ENCODE results near the gene ZNF12. TPM values are rescaled to one million over a fixed set of nuclear protein-coding genes. Genes with fewer than 3 reads are reported as not detected.

Gene ZNF12
- total and polyA plus RNA-seq, 3 experiments from 2014 or later: 18.8 to 34.5 (median 19.4) TPM

- Mint-ChIP-seq H3K36me3 (peaks cover 0 to 86% (median 4%) of the 10 kb centered on the region in 3 donors), H3K4me1 (peaks cover 21 to 35% (median 27%) of the 10 kb centered on the region in 3 donors), H3K9me3 (no peaks in the 10 kb centered on the region), H3K27ac (no peak overlapping the region), H3K4me3 (no peak overlapping the region), H3K27me3 (no peaks in the 10 kb centered on the region)
- DNase-seq: no peak
- H3K27ac ChIP-seq (ENCODE audit: low read depth, low read length): no peak overlapping the region
- ChIA-PET CTCF (no interaction called here), POLR2A (no interaction called here)
- peaks cover 19% of the 10 kb centered on the region for H3K4me1 ChIP-seq (ENCODE audit: insufficient read depth, low read length)
- no peak overlapping the region for H3K4me3 ChIP-seq (ENCODE audit: low read length)
- no peaks in the 10 kb centered on the region for H3K9me3 ChIP-seq (ENCODE audit: low read length)
- peaks cover 4% of the 10 kb centered on the region for H3K36me3 ChIP-seq (ENCODE audit: insufficient read depth, low read length)
- no peaks in the 10 kb centered on the region for H3K27me3 ChIP-seq (ENCODE audit: insufficient read depth, low read length, poor library complexity, severe bottlenecking)
Measured at GRCh38 chr7:6642861-6643640, 63.7 kb downstream of the ZNF12 start.

- H3K9me3 ChIP-seq (ENCODE audit: low read length): no peaks in the 10 kb centered on the region
- ChIA-PET POLR2A (no interaction called here), CTCF (no interaction called here)
- H3K27me3 ChIP-seq (ENCODE audit: insufficient read depth, low read length, poor library complexity, severe bottlenecking): no peaks in the 10 kb centered on the region
- H3K9me3 Mint-ChIP-seq: no peaks in the 10 kb centered on the region
- no peak for DNase-seq
- no peak overlapping the region for H3K4me3 ChIP-seq (ENCODE audit: low read length)
- H3K27ac Mint-ChIP-seq: no peak overlapping the region
- no peak overlapping the region for H3K27ac ChIP-seq (ENCODE audit: low read depth, low read length)
- no peak overlapping the region for H3K4me3 Mint-ChIP-seq
- peaks cover 0 to 82% (median 4%) of the 10 kb centered on the region in 3 donors for H3K36me3 Mint-ChIP-seq
- no peaks in the 10 kb centered on the region for H3K27me3 Mint-ChIP-seq
- peaks cover 25 to 38% (median 31%) of the 10 kb centered on the region in 3 donors for H3K4me1 Mint-ChIP-seq
- H3K4me1 ChIP-seq (ENCODE audit: insufficient read depth, low read length): peaks cover 22% of the 10 kb centered on the region
- H3K36me3 ChIP-seq (ENCODE audit: insufficient read depth, low read length): peaks cover 4% of the 10 kb centered on the region
Measured at GRCh38 chr7:6642239-6642839, 64.4 kb downstream of the ZNF12 start.

- peaks cover 22% of the 10 kb centered on the region for H3K4me1 ChIP-seq (ENCODE audit: insufficient read depth, low read length)
- no peak for DNase-seq
- no peaks in the 10 kb centered on the region for H3K36me3 ChIP-seq (ENCODE audit: insufficient read depth, low read length)
- no peaks in the 10 kb centered on the region for H3K27me3 ChIP-seq (ENCODE audit: insufficient read depth, low read length, poor library complexity, severe bottlenecking)
- peaks cover 25 to 37% (median 31%) of the 10 kb centered on the region in 3 donors for H3K4me1 Mint-ChIP-seq
- peaks cover 0 to 74% (median 4%) of the 10 kb centered on the region in 3 donors for H3K36me3 Mint-ChIP-seq
- no peaks in the 10 kb centered on the region for H3K9me3 Mint-ChIP-seq
- CTCF ChIA-PET: no interaction called here
- H3K4me3 Mint-ChIP-seq: peak overlapping the region in 1 of 7 donors; percentile 37
- H3K27ac Mint-ChIP-seq: peak overlapping the region in 1 of 8 donors; percentile 79
- no peak overlapping the region for H3K27ac ChIP-seq (ENCODE audit: low read depth, low read length)
- H3K9me3 ChIP-seq (ENCODE audit: low read length): no peaks in the 10 kb centered on the region
- H3K4me3 ChIP-seq (ENCODE audit: low read length): no peak overlapping the region
- no peaks in the 10 kb centered on the region for H3K27me3 Mint-ChIP-seq
- POLR2A ChIA-PET: no interaction called here
Measured at GRCh38 chr7:6641305-6642035, 65.3 kb downstream of the ZNF12 start.

GRCh38 chr7:6640246-6640721 lies 66.5 kb downstream of the ZNF12 start:
- POLR2A ChIA-PET: no interaction called here
- no peaks in the 10 kb centered on the region for H3K27me3 ChIP-seq (ENCODE audit: insufficient read depth, low read length, poor library complexity, severe bottlenecking)
- DNase-seq: no peak
- H3K36me3 ChIP-seq (ENCODE audit: insufficient read depth, low read length): no peaks in the 10 kb centered on the region
- no peak overlapping the region for H3K4me3 ChIP-seq (ENCODE audit: low read length)
- Mint-ChIP-seq H3K4me1 (peaks cover 25 to 41% (median 31%) of the 10 kb centered on the region in 3 donors), H3K9me3 (no peaks in the 10 kb centered on the region), H3K27me3 (no peaks in the 10 kb centered on the region), H3K4me3 (peak overlapping the region in 6 of 7 donors; percentile 6 to 85 (median 60)), H3K27ac (peak overlapping the region; percentile 36 to 94 (median 86)), H3K36me3 (peaks cover 0 to 63% (median 4%) of the 10 kb centered on the region in 3 donors)
- CTCF ChIA-PET: no interaction called here
- no peak overlapping the region for H3K27ac ChIP-seq (ENCODE audit: low read depth, low read length)
- peaks cover 22% of the 10 kb centered on the region for H3K4me1 ChIP-seq (ENCODE audit: insufficient read depth, low read length)
- H3K9me3 ChIP-seq (ENCODE audit: low read length): no peaks in the 10 kb centered on the region

GRCh38 chr7:6639627-6640026 lies 67.1 kb downstream of the ZNF12 start:
- peaks cover 25 to 44% (median 31%) of the 10 kb centered on the region in 3 donors for H3K4me1 Mint-ChIP-seq
- peaks cover 0 to 56% (median 4%) of the 10 kb centered on the region in 3 donors for H3K36me3 Mint-ChIP-seq
- peak overlapping the region; percentile 64 to 90 (median 85) for H3K4me3 Mint-ChIP-seq
- peaks cover 22% of the 10 kb centered on the region for H3K4me1 ChIP-seq (ENCODE audit: insufficient read depth, low read length)
- no peaks in the 10 kb centered on the region for H3K36me3 ChIP-seq (ENCODE audit: insufficient read depth, low read length)
- ChIA-PET POLR2A (no interaction called here), CTCF (no interaction called here)
- no peaks in the 10 kb centered on the region for H3K9me3 ChIP-seq (ENCODE audit: low read length)
- no peaks in the 10 kb centered on the region for H3K9me3 Mint-ChIP-seq
- H3K4me3 ChIP-seq (ENCODE audit: low read length): no peak overlapping the region
- peak overlapping the region; percentile 61 to 96 (median 90) for H3K27ac Mint-ChIP-seq
- H3K27ac ChIP-seq (ENCODE audit: low read depth, low read length): no peak overlapping the region
- no peaks in the 10 kb centered on the region for H3K27me3 ChIP-seq (ENCODE audit: insufficient read depth, low read length, poor library complexity, severe bottlenecking)
- no peaks in the 10 kb centered on the region for H3K27me3 Mint-ChIP-seq
- DNase-seq: no peak

- H3K27ac Mint-ChIP-seq: peak overlapping the region; percentile 86 to 97 (median 94)
- Histone ChIP-seq H3K27ac (ENCODE audit: low read depth, low read length) (no peak overlapping the region), H3K36me3 (ENCODE audit: insufficient read depth, low read length) (no peaks in the 10 kb centered on the region), H3K9me3 (ENCODE audit: low read length) (no peaks in the 10 kb centered on the region), H3K4me1 (ENCODE audit: insufficient read depth, low read length) (peaks cover 22% of the 10 kb centered on the region), H3K4me3 (ENCODE audit: low read length) (no peak overlapping the region), H3K27me3 (ENCODE audit: insufficient read depth, low read length, poor library complexity, severe bottlenecking) (no peaks in the 10 kb centered on the region)
- CTCF ChIA-PET: interaction anchor here (1.2 kb wide), 1 partner anchor 49 kb away, joined by 4 read pairs; no protein-coding TSS in a partner anchor
- no peaks in the 10 kb centered on the region for H3K9me3 Mint-ChIP-seq
- H3K36me3 Mint-ChIP-seq: peaks cover 0 to 50% (median 4%) of the 10 kb centered on the region in 3 donors
- H3K4me3 Mint-ChIP-seq: peak overlapping the region; percentile 85 to 90 (median 88)
- H3K4me1 Mint-ChIP-seq: peaks cover 25 to 44% (median 31%) of the 10 kb centered on the region in 3 donors
- no peak for DNase-seq
- no peaks in the 10 kb centered on the region for H3K27me3 Mint-ChIP-seq
- POLR2A ChIA-PET: no interaction called here
Measured at GRCh38 chr7:6639032-6639431, 67.7 kb downstream of the ZNF12 start.
